HCT116 (cell line): ENCODE results near the gene DGCR6L. TPM values are rescaled to one million over a fixed set of nuclear protein-coding genes. Genes with fewer than 3 reads are reported as not detected.
"Not testable (repeated sequence)": the region's sequence is repeated elsewhere in the genome, so short reads cannot be mapped to it uniquely, and the experiment has no call there.

Source experiments
- ATAC-seq: fragments of 200-7000 bp; cut with Tn5 transposase; 2 replicates; pipeline ENCODE4 v1.9.1; 2020; ENCODE audit warnings: mild to moderate bottlenecking, moderate library complexity
- BruUV-seq: library from RNA; stranded (reverse); fragments of 400-500 nt; replicated peaks from 2 replicates; lab custom pipeline; 2021; lab: Mats Ljungman, UMichigan
- CTCF ChIA-PET: fragments of 300-600 bp; sonication (Branson Sonifier 250); formaldehyde crosslinking; loops from one replicate; lab custom pipeline; 2021; ENCODE audit warnings: antibody characterized with exemption; lab: Charles Lee
- POLR2A ChIA-PET: fragments of 300-600, 350-600 bp; sonication (Branson Sonifier 250); formaldehyde crosslinking; loops from one replicate; lab custom pipeline; 2021; ENCODE audit warnings: antibody characterized with exemption; lab: Charles Lee
- RAD21 ChIA-PET, 2 experiments: fragments of 300-600 bp; sonication (Branson Sonifier 250); formaldehyde crosslinking; loops; one replicate each; lab custom pipeline; 2023; ENCODE audit warnings: low total read pairs in 2 of 2; ENCODE audit not compliant: uncharacterized antibody in 2 of 2, unreplicated experiment in 2 of 2, low non-redundant PET in 1 of 2; lab: Charles Lee
- DNase-seq: peaks from one replicate; pipeline ENCODE4 v3.0.0-alpha.2; 2010; ENCODE audit warnings: low read depth, low spot score
- H2AFZ ChIP-seq: fragments of 200-600 bp; shearing (Covaris generic), sonication (generic); 2 replicates; pipeline ENCODE4 v1.6.1; 2017; ENCODE audit warnings: low read depth, mixed run types, mixed read lengths, antibody characterized with exemption, low read length; ENCODE audit not compliant: poor library complexity, severe bottlenecking
- H3K27ac ChIP-seq: 2 replicates; pipeline ENCODE4 v1.5.1; 2012; ENCODE audit warnings: low read depth, low read length
- H3K27me3 ChIP-seq: fragments of 200-600 bp; sonication (generic); 2 replicates; pipeline ENCODE4 v1.6.1; 2016; ENCODE audit warnings: mixed run types, low read length, mixed read lengths; ENCODE audit not compliant: insufficient read depth
- H3K36me3 ChIP-seq, 2 experiments: fragments of 200-500 bp in 1 of 2; fragments of 200-600 bp in 1 of 2; sonication (Bioruptor generic) in 1 of 2; sonication (generic) in 1 of 2; 2 replicates each; pipeline versions ENCODE4 v1.5.1 to v1.6.1; 2014 to 2016; ENCODE audit warnings: low read length in 2 of 2, inconsistent platforms in 1 of 2, mixed read lengths in 1 of 2, mixed run types in 1 of 2; ENCODE audit not compliant: insufficient read depth in 2 of 2, control insufficient read depth in 1 of 2
- H3K4me1 ChIP-seq, 2 experiments: fragments of 200-600 bp in 1 of 2; sonication (generic) in 1 of 2; 2 replicates each; pipeline versions ENCODE4 v1.5.1 to v1.6.1; 2012 to 2017; ENCODE audit warnings: low read length in 2 of 2, inconsistent platforms in 1 of 2, mild to moderate bottlenecking in 1 of 2, mixed read lengths in 1 of 2, mixed run types in 1 of 2, moderate library complexity in 1 of 2; ENCODE audit not compliant: insufficient read depth in 2 of 2, control insufficient read depth in 1 of 2
- H3K4me2 ChIP-seq: fragments of 200-600 bp; sonication (generic); 2 replicates; pipeline ENCODE4 v1.6.1; 2017; ENCODE audit warnings: mixed run types, low read length, mixed read lengths
- H3K4me3 ChIP-seq, 2 experiments: fragments of 200-600 bp in 1 of 2; sonication (generic) in 1 of 2; replicated peaks in 1 of 2; 2 replicates each; pipeline ENCODE4 v1.5.1; 2011 to 2016; ENCODE audit warnings: low read length in 2 of 2, control low read depth in 1 of 2, low read depth in 1 of 2, mild to moderate bottlenecking in 1 of 2, mixed read lengths in 1 of 2, mixed run types in 1 of 2
- H3K79me2 ChIP-seq: fragments of 200-600 bp; sonication (generic); 2 replicates; pipeline ENCODE4 v1.6.1; 2017; ENCODE audit warnings: mild to moderate bottlenecking, mixed run types, low read length, moderate library complexity, mixed read lengths; ENCODE audit not compliant: insufficient read depth
- H3K9ac ChIP-seq: fragments of 200-600 bp; sonication (generic); 2 replicates; pipeline ENCODE4 v1.6.1; 2016; ENCODE audit warnings: low read length, mixed read lengths
- H3K9me2 ChIP-seq: fragments of 200-600 bp; sonication (generic), shearing (Covaris generic); 2 replicates; pipeline ENCODE4 v1.6.1; 2017; ENCODE audit warnings: mixed run types, mild to moderate bottlenecking, moderate library complexity; ENCODE audit not compliant: insufficient read depth
- H3K9me3 ChIP-seq, 2 experiments: fragments of 200-500 bp in 1 of 2; fragments of 200-600 bp in 1 of 2; sonication (Bioruptor generic) in 1 of 2; sonication (generic) in 1 of 2; 2 replicates each; pipeline ENCODE4 v1.6.1; 2014 to 2017; ENCODE audit warnings: low read length in 2 of 2, mixed read lengths in 2 of 2, inconsistent platforms in 1 of 2, low read depth in 1 of 2, mild to moderate bottlenecking in 1 of 2, mixed run types in 1 of 2, moderate library complexity in 1 of 2; ENCODE audit not compliant: control insufficient read depth in 1 of 2, insufficient read depth in 1 of 2
- H4K20me1 ChIP-seq: fragments of 200-600 bp; sonication (generic), shearing (Covaris generic); 2 replicates; pipeline ENCODE4 v1.6.1; 2017; ENCODE audit warnings: mixed run types, mild to moderate bottlenecking, moderate library complexity; ENCODE audit not compliant: insufficient read depth
- intact Hi-C: fragments of 100-400 bp; cut with micrococcal nuclease; formaldehyde crosslinking; loops from 2 replicates; pipeline ENCODE4 v1.10.0; 2022
- total RNA-seq: library from RNA; stranded (reverse); gene quantifications from one replicate; pipeline ENCODE4 v1.2.1, GENCODE V29; 2021; ENCODE audit not compliant: unreplicated experiment
- TF ChIP-seq, protein P1 (sequence below), 3 experiments: fragments of 200-600 bp in 1 of 3; sonication (generic) in 1 of 3; IDR thresholded peaks in 2 of 3; conservative IDR thresholded peaks in 1 of 3; 2 replicates each; pipeline ENCODE4 v1.5.1; 2012 to 2017; ENCODE audit warnings: low read depth in 2 of 3, low read length in 2 of 3, antibody characterized with exemption in 1 of 3, borderline replicate concordance in 1 of 3, control low read depth in 1 of 3, mild to moderate bottlenecking in 1 of 3, mixed read lengths in 1 of 3, mixed run types in 1 of 3, moderate library complexity in 1 of 3; ENCODE audit not compliant: insufficient read depth in 1 of 3

DGCR6L gene
- total RNA-seq, 1 experiment from 2014 or later, result 44.9 TPM

DNA sequence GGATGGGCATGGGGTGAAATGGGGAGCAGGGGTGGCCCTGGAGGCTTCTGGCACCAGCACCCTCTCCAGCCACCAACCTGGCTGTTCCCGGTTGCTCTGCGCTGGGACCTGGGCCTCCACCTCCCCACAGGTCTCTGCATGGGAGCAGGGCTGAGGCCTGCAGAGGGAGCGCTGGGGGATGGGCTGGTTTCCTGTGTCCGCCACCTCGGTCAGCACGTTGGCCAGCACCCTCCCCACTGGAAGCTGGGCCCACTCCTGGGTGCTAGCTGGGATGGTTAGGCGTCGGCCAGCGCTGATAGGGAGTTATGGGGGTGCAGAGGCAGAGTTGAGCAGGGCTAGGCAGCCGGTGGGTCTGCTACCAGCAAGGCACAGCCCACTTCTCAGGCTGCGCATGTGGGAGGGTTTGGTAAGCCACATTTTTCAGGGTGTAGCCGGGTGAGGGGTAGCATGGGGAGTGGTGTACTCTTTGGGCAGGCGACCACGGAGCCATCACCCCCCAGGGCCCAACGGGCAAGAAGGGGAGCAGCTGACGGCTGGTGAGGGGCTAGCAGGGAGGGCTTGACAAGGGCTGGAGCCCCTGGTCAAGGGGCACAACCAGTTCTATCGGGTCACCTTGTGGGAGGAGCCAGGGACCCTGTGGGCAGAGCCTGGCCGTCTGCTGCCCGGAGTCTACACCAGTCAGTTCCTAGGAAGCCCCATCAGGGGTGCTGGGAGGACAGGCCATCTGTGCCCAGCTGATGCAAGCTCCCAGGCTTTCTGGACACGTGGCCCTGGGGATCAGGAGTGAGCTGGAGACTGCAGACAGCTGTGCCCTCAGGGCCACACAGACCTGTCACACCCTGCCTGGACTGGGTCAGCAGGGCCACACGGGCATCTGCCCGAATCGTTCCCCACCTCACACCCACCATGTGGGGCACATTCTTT, 49.4 kb downstream of the DGCR6L start:
- H3K27me3 ChIP-seq, H3K27ac ChIP-seq, H4K20me1 ChIP-seq, H2AFZ ChIP-seq, H3K9me2 ChIP-seq, H3K9me3 ChIP-seq, intact Hi-C loops, H3K4me2 ChIP-seq, BruUV-seq, H3K36me3 ChIP-seq, H3K9ac ChIP-seq, H3K4me3 ChIP-seq, H3K79me2 ChIP-seq, RAD21 ChIA-PET, DNase-seq: not testable (repeated sequence)
- 0 out of 2 replicates have a peak, but pooled peaks have one; percentile 23 for ATAC-seq
- CTCF ChIA-PET, result interaction anchor here (1.3 kb wide), 1 partner anchor 1303 kb away, joined by 3 read pairs; no protein-coding TSS in a partner anchor
- TF ChIP-seq, protein P1, sequence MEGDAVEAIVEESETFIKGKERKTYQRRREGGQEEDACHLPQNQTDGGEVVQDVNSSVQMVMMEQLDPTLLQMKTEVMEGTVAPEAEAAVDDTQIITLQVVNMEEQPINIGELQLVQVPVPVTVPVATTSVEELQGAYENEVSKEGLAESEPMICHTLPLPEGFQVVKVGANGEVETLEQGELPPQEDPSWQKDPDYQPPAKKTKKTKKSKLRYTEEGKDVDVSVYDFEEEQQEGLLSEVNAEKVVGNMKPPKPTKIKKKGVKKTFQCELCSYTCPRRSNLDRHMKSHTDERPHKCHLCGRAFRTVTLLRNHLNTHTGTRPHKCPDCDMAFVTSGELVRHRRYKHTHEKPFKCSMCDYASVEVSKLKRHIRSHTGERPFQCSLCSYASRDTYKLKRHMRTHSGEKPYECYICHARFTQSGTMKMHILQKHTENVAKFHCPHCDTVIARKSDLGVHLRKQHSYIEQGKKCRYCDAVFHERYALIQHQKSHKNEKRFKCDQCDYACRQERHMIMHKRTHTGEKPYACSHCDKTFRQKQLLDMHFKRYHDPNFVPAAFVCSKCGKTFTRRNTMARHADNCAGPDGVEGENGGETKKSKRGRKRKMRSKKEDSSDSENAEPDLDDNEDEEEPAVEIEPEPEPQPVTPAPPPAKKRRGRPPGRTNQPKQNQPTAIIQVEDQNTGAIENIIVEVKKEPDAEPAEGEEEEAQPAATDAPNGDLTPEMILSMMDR (IDR thresholded peaks at IDR 0.05 in 2 of 3, conservative IDR thresholded peaks at IDR 0.05 in 1 of 3; ENCODE audit: borderline replicate concordance in 1 of 3, insufficient read depth in 1 of 3, low read depth in 2 of 3, low read length in 2 of 3), result 0 out of 6 replicates have a peak, but pooled peaks of 1 of the 3 experiments have one; percentile 6
- H3K4me1 ChIP-seq, result peaks cover 10 to 15% of the 10 kb centered on the region in 2 experiments; a peak in 3 of 4 replicates
- POLR2A ChIA-PET, result interaction anchor here (2.0 kb wide), 1 partner anchor 1303 kb away, joined by 8 read pairs; no protein-coding TSS in a partner anchor

GRCh38 chr22:20269673-20270072, 50.2 kb downstream of the DGCR6L start:
- H3K27me3 ChIP-seq, DNase-seq, intact Hi-C loops, ATAC-seq, RAD21 ChIA-PET, H3K9me3 ChIP-seq, H3K4me2 ChIP-seq, H3K9ac ChIP-seq, H3K4me3 ChIP-seq, H3K79me2 ChIP-seq, BruUV-seq, H2AFZ ChIP-seq, H3K9me2 ChIP-seq, POLR2A ChIA-PET, H3K27ac ChIP-seq, H3K36me3 ChIP-seq, H4K20me1 ChIP-seq, CTCF ChIA-PET: not testable (repeated sequence)
- H3K4me1 ChIP-seq, result peaks cover 10 to 15% of the 10 kb centered on the region in 2 experiments; a peak in 3 of 4 replicates

DNA sequence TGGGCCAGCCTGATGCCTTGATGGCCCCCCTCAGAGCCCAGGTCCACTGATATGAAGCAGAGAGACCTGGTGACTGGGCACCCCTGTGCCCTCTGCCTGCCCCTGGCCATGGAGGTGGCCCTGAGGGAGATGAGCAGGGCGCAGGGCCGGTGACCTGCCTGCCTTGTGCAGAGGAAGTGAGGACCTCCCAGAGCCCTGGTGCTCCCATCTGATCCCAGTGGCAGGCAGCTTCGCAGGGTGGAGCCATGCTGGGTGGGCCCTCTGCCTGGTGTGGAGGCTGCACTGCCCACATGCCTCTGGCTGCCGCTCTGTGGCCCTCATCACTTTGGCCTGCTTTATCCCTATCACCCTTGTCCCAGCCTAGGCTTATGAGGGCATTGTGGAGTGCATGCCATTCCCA, 50.7 kb downstream of the DGCR6L start:
- H3K4me2 ChIP-seq, H4K20me1 ChIP-seq, H2AFZ ChIP-seq, H3K27me3 ChIP-seq, H3K4me3 ChIP-seq, intact Hi-C loops, DNase-seq, H3K27ac ChIP-seq, H3K9ac ChIP-seq, H3K36me3 ChIP-seq, CTCF ChIA-PET, H3K9me3 ChIP-seq, BruUV-seq, RAD21 ChIA-PET, POLR2A ChIA-PET, H3K9me2 ChIP-seq, H3K79me2 ChIP-seq, ATAC-seq: not testable (repeated sequence)
- peaks cover 10 to 15% of the 10 kb centered on the region in 2 experiments; a peak in 3 of 4 replicates for H3K4me1 ChIP-seq
